ENCODE measurements around the gene GGA3.

DNA sequence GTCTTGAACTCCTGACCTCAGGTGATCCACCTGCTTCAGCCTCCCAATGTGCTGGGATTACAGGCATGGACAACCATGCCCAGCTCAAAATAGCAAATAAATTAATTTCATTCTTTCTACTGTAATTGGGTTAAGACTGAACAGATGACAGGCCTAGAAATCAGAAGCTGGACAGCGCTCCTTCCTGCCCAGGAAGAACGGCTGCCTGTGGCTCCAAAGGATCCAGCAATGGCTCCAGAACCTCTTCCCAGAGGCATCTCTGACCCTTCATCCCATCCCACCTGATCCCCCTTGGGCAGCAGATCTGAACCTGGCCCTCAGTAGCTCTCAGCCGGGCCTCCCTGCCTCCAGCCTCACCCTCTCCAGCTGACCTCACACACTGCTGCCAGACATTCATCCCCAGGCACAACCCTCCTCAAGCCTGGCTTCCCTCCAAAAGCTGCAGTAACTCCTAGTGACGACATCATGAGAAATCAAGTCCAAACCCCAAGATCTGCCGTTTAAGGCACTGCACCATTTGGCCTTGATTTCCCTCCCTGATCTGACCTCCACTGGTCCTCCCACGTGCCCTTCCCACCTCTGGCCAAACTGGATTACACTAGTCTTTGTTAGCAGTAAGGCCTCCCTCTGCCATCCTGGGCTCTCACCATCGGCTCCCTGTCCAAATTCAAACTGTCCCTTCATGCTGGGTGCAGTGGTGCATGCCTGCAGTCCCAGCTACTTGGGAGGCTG is 12.7 kb upstream of the GGA3 start:
- 0 out of 2 replicates have a peak, but pooled peaks have one; percentile 20 for TF ChIP-seq POLR2AphosphoS5 (IDR thresholded peaks at IDR 0.05; ENCODE audit: low read depth, low read length)
- TF ChIP-seq POLR2A (IDR thresholded peaks at IDR 0.05; ENCODE audit: low read depth, low read length), result peak; percentile 38; the same call in 1 of the 2 replicates
- TF ChIP-seq TAF1 (IDR thresholded peaks at IDR 0.05; ENCODE audit: low read depth, low read length), result no peak

Data from GM12891 (cell line).